HG03342 (cell line): ENCODE results near the gene RGS3.

Experiments used
- ATAC-seq: cut with Tn5 transposase; IDR thresholded peaks from one replicate; pipeline ENCODE4 v1.9.1; 2021; ENCODE audit warnings: mild to moderate bottlenecking, moderate library complexity; ENCODE audit not compliant: unreplicated experiment

Gene RGS3

DNA sequence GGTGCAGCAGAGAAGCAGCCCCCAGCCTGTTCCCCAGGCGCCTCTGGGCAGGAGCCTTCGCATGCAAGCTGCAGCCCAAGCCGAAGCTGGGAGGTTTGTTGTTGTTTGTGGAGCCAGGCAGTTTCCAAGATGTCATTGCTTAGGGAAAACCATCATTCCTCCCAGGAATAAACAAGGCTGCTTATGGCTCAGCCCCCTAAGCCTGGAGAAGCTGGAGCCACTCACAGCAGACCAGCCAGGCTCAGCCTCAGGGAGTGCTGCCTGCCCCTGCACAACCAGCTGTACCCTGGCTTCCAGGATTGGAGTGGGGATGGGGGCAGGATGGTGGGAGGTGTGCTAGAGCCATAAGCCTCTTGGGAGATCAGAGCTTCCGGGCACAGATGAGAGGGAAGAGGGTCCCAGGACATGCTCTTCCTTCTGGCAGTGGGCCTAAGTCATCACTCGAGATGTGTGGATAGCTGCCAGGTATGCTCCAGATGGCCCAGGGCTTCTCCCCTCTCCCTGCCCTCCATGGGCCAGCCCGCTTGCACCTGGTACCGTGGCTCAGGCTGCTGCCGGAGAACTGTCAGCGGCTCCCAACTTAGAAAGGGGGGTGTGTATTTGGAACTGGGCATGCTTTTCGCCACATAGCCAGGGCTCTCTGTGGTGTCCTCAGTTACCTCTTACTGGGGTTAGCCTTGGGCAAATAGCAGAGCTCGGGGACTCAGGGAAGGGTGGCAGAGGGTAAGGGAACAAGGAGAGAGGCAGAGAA, 105.2 kb downstream of the RGS3 start:
- ATAC-seq = no peak

DNA sequence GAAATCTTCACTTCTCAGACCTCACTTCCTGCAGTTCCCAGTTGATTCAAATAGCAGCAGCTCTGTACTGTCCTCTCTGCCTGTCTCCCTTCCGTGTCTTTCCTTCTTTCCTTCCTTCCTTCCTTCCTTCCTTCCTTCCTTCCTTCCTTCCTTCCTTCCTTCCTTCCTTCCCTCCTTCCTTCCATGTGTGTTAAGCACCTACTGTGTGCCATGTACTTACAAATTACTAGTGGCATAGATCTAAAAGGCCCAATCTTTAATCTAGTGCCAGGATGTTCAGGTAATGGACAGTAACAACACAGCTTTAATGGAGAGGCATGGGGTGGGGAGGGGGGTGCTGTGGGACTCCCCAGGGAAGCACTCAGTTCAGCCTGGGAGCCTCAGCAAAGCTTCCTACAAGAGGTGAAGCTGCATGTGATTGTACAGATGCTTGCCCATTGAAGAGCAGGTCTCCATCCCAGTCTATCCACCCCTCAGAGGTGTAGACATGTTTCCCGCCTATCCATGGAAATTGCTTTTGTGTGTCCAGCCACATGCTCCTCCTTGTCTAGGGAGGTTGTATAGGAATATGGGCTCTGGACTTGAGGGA, 106.0 kb downstream of the RGS3 start:
- no peak for ATAC-seq

DNA sequence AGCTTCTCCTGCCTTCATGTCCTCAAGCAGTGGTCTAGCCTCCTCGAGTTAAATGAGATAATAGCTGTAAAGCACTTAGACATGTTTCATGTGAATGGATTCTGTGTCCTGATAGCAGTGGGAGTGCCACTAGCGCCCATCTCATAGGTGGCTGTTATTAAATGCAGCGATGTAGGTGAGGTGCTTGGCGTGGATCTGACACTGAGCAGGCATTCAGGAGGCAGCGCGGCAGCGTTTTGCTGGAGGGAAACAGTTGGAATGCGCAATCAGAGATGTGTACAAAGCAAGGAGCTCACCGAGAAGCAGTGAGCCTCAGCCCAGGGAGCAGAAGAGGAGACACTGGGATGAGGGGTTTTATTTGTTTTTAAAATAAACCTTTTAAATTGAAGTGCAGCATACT, 106.6 kb downstream of the RGS3 start:
- no peak for ATAC-seq

- ATAC-seq = no peak
These were observed 107.5 kb downstream of the RGS3 start for GRCh38 chr9:113570749-113571711.

DNA sequence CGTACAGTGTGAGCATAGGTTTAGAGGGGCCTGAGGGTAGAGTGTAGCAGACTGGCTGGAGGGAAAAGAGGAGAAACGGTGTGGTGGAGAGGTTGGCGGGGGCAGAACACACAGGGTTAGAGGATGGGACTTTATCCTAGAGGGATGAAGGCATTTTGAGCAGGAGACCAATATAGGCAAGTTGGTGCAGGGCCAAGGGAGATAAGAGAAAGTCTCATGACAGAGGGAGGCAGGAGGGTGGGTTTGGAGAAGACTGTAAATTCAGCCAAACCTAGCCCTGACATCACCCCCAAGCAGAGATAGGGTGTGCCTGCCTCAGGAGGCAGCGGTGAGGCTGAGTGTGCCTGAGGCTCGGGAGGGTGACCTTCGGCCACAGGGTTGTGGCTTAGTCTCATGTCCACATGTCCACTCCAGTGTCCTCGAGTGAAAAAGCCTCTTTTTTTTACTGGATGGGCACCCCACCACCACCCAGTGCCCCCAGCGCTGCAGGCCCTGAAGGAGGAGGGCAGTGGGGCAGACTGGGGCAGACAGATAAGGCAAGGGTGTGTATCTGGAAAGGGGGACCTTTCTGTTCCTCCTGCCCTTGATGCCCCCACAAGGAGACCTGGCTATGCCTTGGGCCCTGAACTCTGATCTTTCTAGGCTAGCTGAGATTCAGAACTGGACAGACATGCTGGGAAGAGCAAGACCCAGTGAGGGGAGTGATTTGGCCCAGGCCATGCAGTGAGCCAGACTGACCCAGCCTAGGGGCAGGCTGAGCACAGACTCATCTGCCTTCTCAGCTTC, 108.7 kb downstream of the RGS3 start:
- no peak for ATAC-seq

- ATAC-seq = no peak
These were observed 109.8 kb downstream of the RGS3 start for GRCh38 chr9:113573046-113573958.

DNA sequence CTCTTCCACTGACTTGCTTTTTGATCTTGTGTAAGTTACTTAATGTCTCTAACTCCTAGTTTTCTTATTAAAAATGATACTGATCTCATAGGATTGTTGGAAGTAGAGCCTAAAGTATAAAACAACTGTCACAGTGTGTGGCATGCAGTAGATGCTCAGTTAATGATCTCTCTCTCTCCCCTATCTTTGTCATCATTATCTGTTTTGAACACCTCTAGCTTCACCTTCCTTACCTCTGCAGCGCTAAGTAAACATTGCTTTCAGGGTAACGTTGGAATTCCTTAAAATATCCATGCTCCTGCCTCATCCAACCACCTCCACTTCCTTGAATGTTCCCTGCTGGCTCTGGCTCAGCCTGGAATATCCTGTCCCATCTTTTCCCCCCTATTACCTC, 110.4 kb downstream of the RGS3 start:
- no peak for ATAC-seq

DNA sequence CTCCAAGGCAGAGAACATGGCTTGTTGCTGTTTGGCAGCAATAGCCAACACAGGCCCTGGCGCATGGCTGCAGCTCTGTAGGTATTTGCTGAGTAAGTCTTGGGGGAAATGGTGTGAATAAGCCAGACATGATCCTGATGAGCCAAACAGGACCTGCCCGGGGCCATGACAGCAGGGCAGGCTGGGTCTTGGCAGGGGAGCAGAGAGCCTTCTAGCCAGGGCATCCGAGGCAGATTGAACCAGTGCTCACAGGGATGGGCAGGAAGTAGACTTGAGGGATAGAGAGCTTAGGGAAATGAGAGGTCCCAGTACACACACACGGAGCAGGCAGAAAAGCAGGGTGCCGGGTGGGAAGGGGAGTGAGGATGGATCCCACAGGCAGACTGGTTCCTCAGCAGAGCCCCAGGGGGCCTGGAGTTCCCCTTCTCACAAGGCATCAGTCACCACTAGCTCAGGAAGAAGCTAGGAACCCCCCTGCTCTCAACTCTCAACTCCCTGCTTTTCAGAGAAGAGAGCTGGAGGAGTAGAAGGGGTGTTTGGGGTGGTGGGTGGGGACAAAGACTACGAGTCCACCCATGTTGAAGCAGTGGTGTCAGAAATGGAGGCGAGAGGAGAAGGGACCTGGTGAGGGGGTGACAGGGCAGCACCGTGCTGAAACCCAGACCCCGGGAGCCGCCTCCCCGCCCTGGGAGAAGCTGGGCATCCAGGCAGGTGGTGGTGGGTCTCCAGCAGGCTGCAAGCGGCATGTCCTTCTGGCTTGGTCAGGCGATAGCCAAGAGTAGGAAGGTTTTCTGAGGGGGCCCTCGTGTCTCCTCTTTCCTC, 111.1 kb downstream of the RGS3 start:
- ATAC-seq = no peak

DNA sequence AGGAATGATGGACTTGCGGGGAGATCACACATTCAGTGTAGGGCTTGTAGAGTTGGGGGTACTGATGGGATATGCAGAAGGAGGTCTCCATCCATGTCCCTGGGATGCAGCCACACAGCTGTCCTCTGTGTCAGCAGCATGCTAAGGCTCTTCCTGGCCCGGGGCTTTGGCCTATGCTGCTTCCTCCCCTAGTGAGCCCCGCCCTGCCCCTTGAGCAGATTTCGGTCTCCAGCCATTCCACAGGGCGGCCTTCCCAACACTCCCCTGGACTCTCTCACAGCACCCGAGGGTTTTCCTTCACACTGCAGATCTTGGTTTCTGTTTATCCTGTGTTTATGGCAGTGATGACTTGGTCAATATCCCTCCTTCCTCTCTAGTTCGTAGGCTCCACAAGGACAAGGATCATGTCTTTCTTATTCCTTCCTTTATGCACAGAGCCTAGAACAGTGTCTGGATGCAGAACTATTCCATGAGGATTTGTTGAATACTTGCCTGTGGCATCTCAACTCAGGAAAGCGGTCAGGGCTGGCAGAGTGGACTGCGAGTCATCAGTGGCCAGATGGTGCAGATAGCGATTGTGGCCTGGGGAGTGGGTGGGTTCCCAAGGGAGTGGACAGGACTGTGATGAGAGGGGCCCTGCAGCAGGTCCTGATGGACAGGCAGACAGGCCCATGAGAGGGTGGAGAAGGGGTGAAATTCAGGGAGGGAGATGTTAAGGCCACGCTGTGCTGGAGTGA, 114.2 kb downstream of the RGS3 start:
- no peak for ATAC-seq

GRCh38 chr9:113578279-113578865, 114.8 kb downstream of the RGS3 start:
- ATAC-seq = no peak

GRCh38 chr9:113578882-113579282, 115.4 kb downstream of the RGS3 start:
- peak; percentile 46 for ATAC-seq

DNA sequence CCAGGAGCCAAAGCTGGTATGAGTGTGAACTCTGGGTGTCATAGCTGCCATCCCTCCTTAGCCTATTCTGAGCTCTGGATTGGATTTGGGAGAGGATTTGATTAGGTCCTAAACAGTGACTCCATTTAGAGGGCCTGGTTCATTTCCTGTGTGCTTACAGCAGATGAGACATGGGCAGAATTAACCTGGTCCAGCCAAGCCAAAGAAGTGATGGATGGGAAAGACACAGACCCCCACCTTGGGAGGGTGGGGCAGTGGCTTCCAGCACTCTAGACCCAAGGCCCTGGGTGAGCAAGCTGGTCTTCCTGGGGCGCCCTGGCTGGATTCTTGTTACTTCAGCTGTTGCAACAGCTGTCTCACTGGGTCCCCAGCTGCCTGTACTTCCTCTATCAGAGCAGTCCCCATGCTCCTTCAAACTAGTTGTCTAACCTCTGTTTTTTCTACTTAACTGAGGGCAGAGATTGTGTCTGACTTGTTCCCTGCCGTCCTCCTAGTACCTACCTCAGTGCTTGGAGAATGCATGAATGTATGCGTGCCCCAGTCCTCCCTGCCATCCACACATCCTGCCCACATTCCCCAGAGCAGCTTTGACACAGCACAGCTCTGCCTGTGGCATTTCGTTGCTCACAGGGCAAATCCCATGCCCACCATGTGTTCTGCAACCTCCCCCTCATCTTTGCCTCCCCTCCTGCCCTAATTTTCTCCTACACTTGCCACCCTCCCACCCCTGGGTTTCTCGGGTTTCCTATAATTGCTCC, 115.9 kb downstream of the RGS3 start:
- peak; percentile 25 for ATAC-seq

DNA sequence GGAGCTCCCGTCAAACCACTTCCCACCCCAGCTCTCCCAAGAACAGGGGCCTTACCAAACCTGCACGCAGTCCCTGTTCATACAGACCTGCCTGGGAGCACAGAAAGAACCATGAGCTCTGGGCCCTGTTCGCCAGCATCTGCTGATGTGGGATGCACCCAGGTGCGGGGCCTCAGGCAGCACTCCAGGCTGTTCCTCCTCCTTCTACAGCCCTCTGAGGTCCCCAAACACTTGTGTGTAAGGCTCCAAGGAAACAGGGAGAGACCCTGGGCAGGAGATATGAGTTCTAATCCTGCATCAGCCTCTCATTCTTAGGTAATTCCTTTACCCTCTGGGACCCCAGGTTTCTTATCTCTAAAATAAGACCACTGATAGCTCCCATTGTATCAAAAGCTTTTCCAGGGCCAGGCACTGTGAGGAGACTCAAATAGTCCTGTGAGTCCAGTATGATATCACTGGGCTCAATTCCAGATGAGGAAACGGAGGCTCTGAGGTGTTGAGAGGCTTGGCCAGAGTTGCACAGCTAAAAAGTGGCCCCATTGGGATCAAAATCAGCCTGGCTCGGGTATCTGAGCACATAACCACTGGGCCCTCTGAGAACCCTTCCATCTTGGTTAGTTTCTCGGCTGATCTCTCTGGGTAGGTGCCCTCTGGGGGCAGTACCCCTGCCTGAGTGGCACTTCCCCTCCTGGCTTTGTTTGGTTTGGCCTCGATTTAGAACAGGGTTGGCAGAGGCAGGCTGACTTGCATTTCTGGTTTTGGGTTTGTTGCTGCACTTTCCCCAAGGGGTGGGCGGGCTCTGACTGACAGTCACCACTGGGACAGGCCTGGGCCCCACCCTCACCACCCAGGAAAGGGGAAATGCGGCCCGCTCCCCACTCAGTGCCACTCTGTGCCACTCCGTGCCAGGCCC, 116.8 kb downstream of the RGS3 start:
- no peak for ATAC-seq

DNA sequence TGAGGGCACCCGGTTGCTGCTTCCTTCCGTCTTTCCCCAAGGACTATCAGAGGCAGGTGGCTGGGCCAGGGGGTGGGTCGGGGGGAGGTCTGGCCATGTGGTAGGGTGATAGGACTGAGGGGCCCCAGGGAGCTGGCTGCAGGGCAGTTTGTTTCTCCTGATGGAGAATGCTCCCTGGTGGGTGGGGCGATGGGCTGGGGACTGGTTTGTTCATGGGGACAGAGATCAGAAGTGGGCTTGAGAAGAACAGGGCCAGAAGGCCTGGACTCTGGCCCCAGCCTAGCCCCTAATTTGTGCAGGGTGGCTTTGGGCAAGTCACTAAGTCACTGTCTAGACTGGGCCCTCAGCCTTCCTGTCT, 117.4 kb downstream of the RGS3 start:
- no peak for ATAC-seq

- peak; percentile 84 for ATAC-seq
These were observed 118.6 kb downstream of the RGS3 start for GRCh38 chr9:113581865-113582697.
